HAP-1 (cell line): Measurements from ENCODE around the gene DENND5B.
A peak's percentile ranks its signal among the peaks of the same experiment; 100 is the strongest.
"Not testable (repeated sequence)": the region's sequence is repeated elsewhere in the genome, so short reads cannot be mapped to it uniquely, and the experiment has no call there.

Experiments
- DNase-seq, 2 experiments: peaks; one replicate each; pipeline ENCODE4 v3.0.0-alpha.2; 2016 to 2020; ENCODE audit warnings: low spot score in 2 of 2
- H3K27me3 ChIP-seq: fragments of 250-450 bp; sonication (Bioruptor Pico); 2 replicates; pipeline ENCODE4 v1.5.1; 2020; ENCODE audit warnings: low read depth, mild to moderate bottlenecking, moderate library complexity
- H3K36me3 ChIP-seq: fragments of 250-450 bp; sonication (Bioruptor Pico); replicated peaks from 2 replicates; pipeline ENCODE4 v1.5.1; 2020; ENCODE audit warnings: mild to moderate bottlenecking
- H3K4me1 ChIP-seq: fragments of 250-450 bp; sonication (Bioruptor Pico); 2 replicates; pipeline ENCODE4 v1.5.1; 2020; ENCODE audit warnings: mild to moderate bottlenecking
- H3K4me3 ChIP-seq: fragments of 250-450 bp; sonication (Bioruptor Pico); 2 replicates; pipeline ENCODE4 v1.5.1; 2020; ENCODE audit warnings: mild to moderate bottlenecking, moderate library complexity
- H3K9me3 ChIP-seq: fragments of 250-450 bp; sonication (Bioruptor Pico); 2 replicates; pipeline ENCODE4 v1.5.1; 2020; ENCODE audit warnings: mild to moderate bottlenecking, moderate library complexity
- in situ Hi-C: fragments of 300-500 bp; cut with MboI; formaldehyde crosslinking; loops from 3 replicates; pipeline ENCODE4 v1.14.3; 2020; ENCODE audit warnings: low sequenced_read_pairs, inconsistent platforms, mixed read lengths

The DENND5B gene

GRCh38 chr12:31475610-31476009, 115.3 kb downstream of the DENND5B start:
- H3K36me3 ChIP-seq, H3K9me3 ChIP-seq, H3K27me3 ChIP-seq, DNase-seq, H3K4me1 ChIP-seq, in situ Hi-C loops, H3K4me3 ChIP-seq: not testable (repeated sequence)

DNA sequence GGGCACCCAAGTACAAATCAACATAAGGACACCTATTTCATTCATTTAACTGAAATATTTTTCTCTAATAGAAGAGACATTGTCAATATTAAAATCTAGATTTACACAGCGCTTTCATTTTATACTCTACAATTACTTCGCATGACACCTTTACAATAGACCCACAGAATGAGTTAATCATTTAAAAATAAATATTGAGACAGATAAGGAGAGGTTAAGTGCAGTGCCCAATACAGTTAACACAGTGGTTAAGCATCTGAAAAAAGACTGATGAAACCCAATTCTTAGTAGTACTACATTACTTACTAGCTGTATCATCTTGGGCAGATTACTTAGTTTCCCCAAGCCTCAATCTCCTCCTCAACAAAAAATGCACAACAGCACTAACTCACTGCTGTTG, 116.2 kb downstream of the DENND5B start:
- H3K4me3 ChIP-seq = no peak overlapping the region
- no peaks in the 10 kb centered on the region for H3K36me3 ChIP-seq
- DNase-seq = no peak
- in situ Hi-C loops = no loop called here
- no peaks in the 10 kb centered on the region for H3K4me1 ChIP-seq
- H3K27me3 ChIP-seq = no peaks in the 10 kb centered on the region
- H3K9me3 ChIP-seq = no peaks in the 10 kb centered on the region

DNA sequence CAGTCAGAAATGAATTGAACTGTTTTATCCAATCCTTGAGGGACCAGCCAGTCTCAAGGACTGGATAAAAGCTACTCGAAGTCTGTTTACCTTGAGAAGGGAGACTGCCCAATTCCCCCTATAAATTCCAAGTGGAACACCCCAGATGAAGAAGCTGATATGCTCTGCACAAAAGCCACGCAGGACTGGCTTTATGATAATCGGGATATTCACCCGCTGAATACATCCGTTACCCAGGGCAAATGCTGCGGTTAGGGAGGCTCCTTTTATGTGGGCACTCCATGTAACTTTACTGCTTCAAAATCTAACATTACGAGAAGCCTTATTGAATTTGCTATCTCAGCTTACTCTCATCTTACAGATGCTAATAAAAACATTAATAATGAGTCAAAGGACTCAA, 119.1 kb downstream of the DENND5B start:
- in situ Hi-C loops = no loop called here

DNA sequence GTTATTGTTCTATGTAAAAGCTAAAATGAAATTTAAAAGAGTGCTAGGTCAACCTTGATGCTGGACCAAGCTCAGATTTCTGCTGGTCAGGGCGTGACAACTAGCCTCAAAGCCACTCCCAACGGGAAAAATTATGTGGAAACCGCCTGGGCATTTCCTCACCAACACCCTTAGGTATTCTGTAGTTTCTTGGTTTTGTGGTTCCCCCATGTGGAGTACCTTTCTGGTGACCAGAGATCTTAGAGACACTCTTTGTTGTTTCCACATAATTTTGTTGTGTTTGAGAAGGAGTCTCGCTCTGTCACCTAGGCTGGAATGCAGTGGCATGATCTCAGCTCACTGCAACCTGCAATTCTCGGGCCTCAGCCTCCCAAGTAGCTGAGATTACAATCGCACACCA, 119.9 kb downstream of the DENND5B start:
- Histone ChIP-seq H3K36me3 (no peaks in the 10 kb centered on the region), H3K9me3 (no peaks in the 10 kb centered on the region), H3K4me3 (no peak overlapping the region), H3K27me3 (no peaks in the 10 kb centered on the region), H3K4me1 (no peaks in the 10 kb centered on the region)
- in situ Hi-C loops = no loop called here
- DNase-seq = no peak

More for the DNA sequence above, 119.1 kb downstream of the DENND5B start:
- H3K4me1 ChIP-seq = no peaks in the 10 kb centered on the region
- no peaks in the 10 kb centered on the region for H3K27me3 ChIP-seq
- no peaks in the 10 kb centered on the region for H3K36me3 ChIP-seq
- no peak for DNase-seq
- H3K4me3 ChIP-seq = no peak overlapping the region
- H3K9me3 ChIP-seq = no peaks in the 10 kb centered on the region

DNA sequence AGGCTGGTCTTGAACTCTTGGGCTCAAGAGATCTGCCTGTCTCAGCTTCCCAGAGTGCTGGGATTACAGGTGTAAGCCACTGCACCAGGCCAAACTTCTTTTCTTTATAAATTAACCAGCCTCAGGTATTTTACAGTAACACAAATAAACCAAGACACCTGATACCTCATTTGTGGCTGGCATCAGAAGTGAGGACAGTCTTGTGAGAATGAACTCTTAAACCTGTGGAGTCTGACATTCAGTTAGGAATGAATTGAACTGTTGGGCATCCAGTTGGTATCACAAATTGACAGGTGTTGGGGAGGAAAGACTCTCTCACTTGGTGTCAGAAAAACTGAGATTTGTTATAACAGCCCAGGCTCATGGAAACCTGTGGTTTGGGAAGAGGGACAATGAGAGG, 120.5 kb downstream of the DENND5B start:
- no peaks in the 10 kb centered on the region for H3K27me3 ChIP-seq
- in situ Hi-C loops = no loop called here

DNA sequence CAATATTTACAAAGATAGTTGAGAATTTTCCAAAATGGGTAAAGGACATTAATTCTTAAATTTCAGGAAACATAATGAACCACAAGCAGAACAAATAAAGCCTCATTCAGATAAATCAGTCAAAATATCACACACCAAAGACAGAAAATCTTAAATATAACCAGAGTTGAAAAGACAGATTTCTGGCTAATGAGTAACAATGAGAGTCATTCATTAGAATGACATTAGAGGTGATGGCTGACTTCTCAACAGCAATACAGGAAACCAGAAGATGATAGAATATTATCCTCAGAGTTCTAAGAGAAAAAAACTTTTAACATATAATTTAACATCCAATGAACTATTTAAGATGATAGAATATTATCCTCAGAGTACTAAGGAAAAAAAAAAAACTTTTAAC, 124.2 kb downstream of the DENND5B start:
- H3K36me3 ChIP-seq = no peaks in the 10 kb centered on the region
- in situ Hi-C loops = no loop called here
- no peaks in the 10 kb centered on the region for H3K27me3 ChIP-seq
- no peaks in the 10 kb centered on the region for H3K9me3 ChIP-seq
- H3K4me1 ChIP-seq = no peaks in the 10 kb centered on the region
- no peak overlapping the region for H3K4me3 ChIP-seq
- no peak for DNase-seq

More for the DNA sequence above, 120.5 kb downstream of the DENND5B start:
- Histone ChIP-seq H3K4me3 (no peak overlapping the region), H3K9me3 (no peaks in the 10 kb centered on the region), H3K4me1 (no peaks in the 10 kb centered on the region), H3K36me3 (no peaks in the 10 kb centered on the region)
- no peak for DNase-seq

DNA sequence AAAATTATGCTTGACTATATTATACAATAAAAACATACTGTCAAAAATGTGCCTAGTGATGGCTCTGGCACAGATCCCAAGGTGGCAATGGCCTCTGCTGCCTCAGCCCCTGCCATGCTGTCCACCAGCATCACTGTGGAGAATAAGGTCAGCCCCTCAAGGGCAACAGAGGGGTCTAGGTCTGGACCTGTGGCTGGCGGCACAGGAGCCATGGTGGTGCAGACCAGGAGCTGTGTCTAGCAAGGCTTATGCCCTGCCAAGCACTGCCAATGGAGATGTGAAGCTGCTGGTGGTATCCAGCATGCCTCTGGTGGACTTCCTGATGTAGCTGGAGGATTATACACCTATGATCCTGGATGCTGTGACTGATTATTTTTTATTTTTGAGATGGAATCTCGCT, 125.9 kb downstream of the DENND5B start:
- Histone ChIP-seq H3K4me3 (no peak overlapping the region), H3K36me3 (no peaks in the 10 kb centered on the region), H3K9me3 (no peaks in the 10 kb centered on the region), H3K27me3 (no peaks in the 10 kb centered on the region), H3K4me1 (no peaks in the 10 kb centered on the region)
- no peak for DNase-seq
- in situ Hi-C loops = no loop called here

GRCh38 chr12:31460024-31460423, 130.9 kb downstream of the DENND5B start:
- Histone ChIP-seq H3K36me3 (no peaks in the 10 kb centered on the region), H3K9me3 (no peaks in the 10 kb centered on the region), H3K4me3 (no peak overlapping the region), H3K4me1 (no peaks in the 10 kb centered on the region), H3K27me3 (no peaks in the 10 kb centered on the region)
- in situ Hi-C loops = no loop called here
- no peak for DNase-seq

GRCh38 chr12:31456562-31456961, 134.4 kb downstream of the DENND5B start:
- no peaks in the 10 kb centered on the region for H3K36me3 ChIP-seq
- no peak overlapping the region for H3K4me3 ChIP-seq
- in situ Hi-C loops = no loop called here
- H3K9me3 ChIP-seq = no peaks in the 10 kb centered on the region
- no peaks in the 10 kb centered on the region for H3K27me3 ChIP-seq
- DNase-seq = no peak
- H3K4me1 ChIP-seq = no peaks in the 10 kb centered on the region

- DNase-seq = peak in 1 of 2 experiments; percentile 30
- Histone ChIP-seq H3K4me1 (0 out of 2 replicates have a peak, but pooled peaks cover 2% of the 10 kb centered on the region), H3K36me3 (no peaks in the 10 kb centered on the region), H3K9me3 (no peaks in the 10 kb centered on the region), H3K4me3 (no peak overlapping the region), H3K27me3 (no peaks in the 10 kb centered on the region)
- in situ Hi-C loops = no loop called here
Observed at GRCh38 chr12:31444736-31445135, 146.2 kb downstream of the DENND5B start.

DNA sequence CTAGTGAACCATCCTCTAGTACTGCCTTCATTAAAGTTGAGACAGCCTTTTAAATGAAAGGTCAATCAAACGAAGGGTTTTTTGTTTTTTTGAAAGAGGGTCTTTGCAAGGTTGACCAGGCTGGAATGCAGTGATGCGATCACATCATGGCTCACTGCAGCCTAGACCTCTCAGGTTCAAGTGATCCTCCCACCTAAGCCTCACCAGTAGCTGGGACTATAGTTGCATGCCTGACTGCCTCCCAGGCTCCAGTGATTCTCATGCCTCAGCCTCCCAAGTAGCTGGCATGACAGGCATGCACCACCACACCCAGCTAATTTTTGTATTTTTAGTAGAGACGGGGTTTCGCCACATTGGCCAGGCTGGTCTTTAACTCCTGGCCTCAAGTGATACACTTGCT, 150.3 kb downstream of the DENND5B start:
- no peak for DNase-seq
- in situ Hi-C loops = no loop called here

GRCh38 chr12:31440134-31440533, 150.8 kb downstream of the DENND5B start:
- in situ Hi-C loops = no loop called here
- no peak for DNase-seq
- Histone ChIP-seq H3K4me3 (no peak overlapping the region), H3K9me3 (no peaks in the 10 kb centered on the region), H3K27me3 (no peaks in the 10 kb centered on the region), H3K4me1 (0 out of 2 replicates have a peak, but pooled peaks cover 2% of the 10 kb centered on the region), H3K36me3 (no peaks in the 10 kb centered on the region)

More for the DNA sequence above, 150.3 kb downstream of the DENND5B start:
- no peaks in the 10 kb centered on the region for H3K27me3 ChIP-seq
- H3K36me3 ChIP-seq = no peaks in the 10 kb centered on the region
- no peaks in the 10 kb centered on the region for H3K9me3 ChIP-seq
- H3K4me3 ChIP-seq = no peak overlapping the region
- H3K4me1 ChIP-seq = 0 out of 2 replicates have a peak, but pooled peaks cover 2% of the 10 kb centered on the region

- no peak for DNase-seq
- no peak overlapping the region for H3K4me3 ChIP-seq
- no peaks in the 10 kb centered on the region for H3K4me1 ChIP-seq
- H3K9me3 ChIP-seq = no peaks in the 10 kb centered on the region
- no peaks in the 10 kb centered on the region for H3K27me3 ChIP-seq
- in situ Hi-C loops = no loop called here
- H3K36me3 ChIP-seq = no peaks in the 10 kb centered on the region
Observed at GRCh38 chr12:31431721-31432240, 159.2 kb downstream of the DENND5B start.

GRCh38 chr12:31423405-31423804, 167.5 kb downstream of the DENND5B start:
- Histone ChIP-seq H3K4me3 (no peak overlapping the region), H3K4me1 (peaks cover 9% of the 10 kb centered on the region), H3K27me3 (0 out of 2 replicates have a peak, but pooled peaks cover 2% of the 10 kb centered on the region), H3K9me3 (no peaks in the 10 kb centered on the region), H3K36me3 (no peaks in the 10 kb centered on the region)
- in situ Hi-C loops = loop anchor here (25.0 kb wide), 1 partner anchor 889 kb away; no protein-coding TSS in a partner anchor
- DNase-seq = no peak

- H3K9me3 ChIP-seq = no peaks in the 10 kb centered on the region
- DNase-seq = peak in 1 of 2 experiments; percentile 42
- no peaks in the 10 kb centered on the region for H3K27me3 ChIP-seq
- no peaks in the 10 kb centered on the region for H3K36me3 ChIP-seq
- in situ Hi-C loops = loop anchor here (25.0 kb wide), 1 partner anchor 900 kb away; no protein-coding TSS in a partner anchor
- H3K4me1 ChIP-seq = no peaks in the 10 kb centered on the region
- H3K4me3 ChIP-seq = no peak overlapping the region
Observed at GRCh38 chr12:31412292-31412801, 178.6 kb downstream of the DENND5B start.
